Measurements from ENCODE around the gene TXNL4A.
"Not testable (repeated sequence)": the region's sequence is repeated elsewhere in the genome, so short reads cannot be mapped to it uniquely, and the experiment has no call there.

The TXNL4A gene

DNA sequence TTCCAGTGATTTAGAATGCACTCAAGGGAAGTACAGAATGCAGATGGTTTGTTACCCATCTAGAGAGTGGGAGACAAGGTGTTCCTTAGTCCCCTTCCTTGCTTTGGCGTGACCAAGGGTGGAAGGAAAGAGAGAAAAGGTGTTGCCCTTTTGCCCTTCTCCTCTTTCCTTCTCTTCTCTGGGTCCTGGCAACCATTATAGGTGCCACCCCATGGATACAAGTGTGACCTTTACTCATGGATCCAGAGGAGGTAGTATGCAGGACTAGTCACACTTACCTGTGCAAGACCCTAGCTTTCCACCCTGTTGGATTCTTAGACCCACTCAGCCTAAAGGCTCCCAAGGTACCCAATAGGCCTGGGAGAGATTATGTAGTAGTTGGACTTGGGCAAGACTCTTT is 34.2 kb upstream of the TXNL4A start:
- no peaks in the 10 kb centered on the region for H4K20me1 ChIP-seq (ENCODE audit: insufficient read depth, low read length)
- no peaks in the 10 kb centered on the region for H3K36me3 ChIP-seq (replicated peaks; ENCODE audit: insufficient read depth, low read length)
- no peaks in the 10 kb centered on the region for H3K9me3 ChIP-seq (replicated peaks; ENCODE audit: insufficient read depth, low read length)
- no peaks in the 10 kb centered on the region for H3F3A ChIP-seq (ENCODE audit: insufficient read depth, low read length)
- no peaks in the 10 kb centered on the region for H3K27me3 ChIP-seq (replicated peaks; ENCODE audit: insufficient read depth, low read length)
- H3K9ac ChIP-seq (ENCODE audit: low read length) = no peak overlapping the region
- H2AFZ ChIP-seq (ENCODE audit: low read length) = no peak overlapping the region
- H3K4me3 ChIP-seq (ENCODE audit: low read length) = no peak overlapping the region
- DNase-seq = peak; percentile 14
- H3K27ac ChIP-seq (ENCODE audit: low read length) = no peak overlapping the region
- no peaks in the 10 kb centered on the region for H3K79me2 ChIP-seq (ENCODE audit: low read length)
- no peaks in the 10 kb centered on the region for H3K9me2 ChIP-seq (replicated peaks; ENCODE audit: insufficient read depth, low read length)
- TF ChIP-seq EZH2 (optimal IDR thresholded peaks at IDR 0.05; ENCODE audit: low read depth, low read length) (no peak), EZH2phosphoT487 (IDR thresholded peaks at IDR 0.05; ENCODE audit: low read length) (no peak)
- TF ChIP-seq, protein P1, sequence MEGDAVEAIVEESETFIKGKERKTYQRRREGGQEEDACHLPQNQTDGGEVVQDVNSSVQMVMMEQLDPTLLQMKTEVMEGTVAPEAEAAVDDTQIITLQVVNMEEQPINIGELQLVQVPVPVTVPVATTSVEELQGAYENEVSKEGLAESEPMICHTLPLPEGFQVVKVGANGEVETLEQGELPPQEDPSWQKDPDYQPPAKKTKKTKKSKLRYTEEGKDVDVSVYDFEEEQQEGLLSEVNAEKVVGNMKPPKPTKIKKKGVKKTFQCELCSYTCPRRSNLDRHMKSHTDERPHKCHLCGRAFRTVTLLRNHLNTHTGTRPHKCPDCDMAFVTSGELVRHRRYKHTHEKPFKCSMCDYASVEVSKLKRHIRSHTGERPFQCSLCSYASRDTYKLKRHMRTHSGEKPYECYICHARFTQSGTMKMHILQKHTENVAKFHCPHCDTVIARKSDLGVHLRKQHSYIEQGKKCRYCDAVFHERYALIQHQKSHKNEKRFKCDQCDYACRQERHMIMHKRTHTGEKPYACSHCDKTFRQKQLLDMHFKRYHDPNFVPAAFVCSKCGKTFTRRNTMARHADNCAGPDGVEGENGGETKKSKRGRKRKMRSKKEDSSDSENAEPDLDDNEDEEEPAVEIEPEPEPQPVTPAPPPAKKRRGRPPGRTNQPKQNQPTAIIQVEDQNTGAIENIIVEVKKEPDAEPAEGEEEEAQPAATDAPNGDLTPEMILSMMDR (IDR thresholded peaks at IDR 0.05; ENCODE audit: low read length) = no peak
- H3K4me1 ChIP-seq (ENCODE audit: low read length) = no peaks in the 10 kb centered on the region
- H3K4me2 ChIP-seq (ENCODE audit: low read depth, low read length) = no peak overlapping the region

DNA sequence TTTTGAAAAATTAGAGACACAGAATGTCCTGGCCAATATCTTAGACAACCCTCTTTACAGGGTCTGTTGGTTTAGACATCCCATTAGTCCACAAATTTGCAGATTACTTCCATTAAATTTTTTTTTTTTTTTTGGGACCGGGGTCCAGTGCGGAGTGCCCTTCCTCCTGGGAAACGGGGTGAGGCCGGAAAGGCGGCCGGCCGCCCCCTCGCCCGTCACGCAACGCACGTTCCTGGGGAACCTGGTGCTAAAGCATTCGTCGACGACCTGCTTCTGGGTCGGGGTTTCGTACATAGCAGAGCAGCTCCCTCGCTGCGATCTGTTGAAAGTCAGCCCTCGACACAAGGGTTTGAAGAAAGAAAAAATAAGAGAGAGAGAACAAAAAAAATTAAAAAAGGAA is 24.4 kb upstream of the TXNL4A start:
- Histone ChIP-seq H3K36me3 (replicated peaks; ENCODE audit: insufficient read depth, low read length) (no peaks in the 10 kb centered on the region), H2AFZ (ENCODE audit: low read length) (no peak overlapping the region), H3K4me2 (ENCODE audit: low read depth, low read length) (no peak overlapping the region), H4K20me1 (ENCODE audit: insufficient read depth, low read length) (no peaks in the 10 kb centered on the region), H3K27ac (ENCODE audit: low read length) (no peak overlapping the region), H3K9me3 (replicated peaks; ENCODE audit: insufficient read depth, low read length) (no peaks in the 10 kb centered on the region), H3K4me1 (ENCODE audit: low read length) (no peaks in the 10 kb centered on the region), H3K79me2 (ENCODE audit: low read length) (no peaks in the 10 kb centered on the region), H3K9me2 (replicated peaks; ENCODE audit: insufficient read depth, low read length) (no peaks in the 10 kb centered on the region), H3F3A (ENCODE audit: insufficient read depth, low read length) (no peaks in the 10 kb centered on the region), H3K9ac (ENCODE audit: low read length) (no peak overlapping the region), H3K4me3 (ENCODE audit: low read length) (no peak overlapping the region), H3K27me3 (replicated peaks; ENCODE audit: insufficient read depth, low read length) (no peaks in the 10 kb centered on the region)
- DNase-seq = no peak
- TF ChIP-seq EZH2phosphoT487 (IDR thresholded peaks at IDR 0.05; ENCODE audit: low read length) (no peak), EZH2 (optimal IDR thresholded peaks at IDR 0.05; ENCODE audit: low read depth, low read length) (no peak)
- TF ChIP-seq, protein P1 (IDR thresholded peaks at IDR 0.05; ENCODE audit: low read length) = no peak

DNA sequence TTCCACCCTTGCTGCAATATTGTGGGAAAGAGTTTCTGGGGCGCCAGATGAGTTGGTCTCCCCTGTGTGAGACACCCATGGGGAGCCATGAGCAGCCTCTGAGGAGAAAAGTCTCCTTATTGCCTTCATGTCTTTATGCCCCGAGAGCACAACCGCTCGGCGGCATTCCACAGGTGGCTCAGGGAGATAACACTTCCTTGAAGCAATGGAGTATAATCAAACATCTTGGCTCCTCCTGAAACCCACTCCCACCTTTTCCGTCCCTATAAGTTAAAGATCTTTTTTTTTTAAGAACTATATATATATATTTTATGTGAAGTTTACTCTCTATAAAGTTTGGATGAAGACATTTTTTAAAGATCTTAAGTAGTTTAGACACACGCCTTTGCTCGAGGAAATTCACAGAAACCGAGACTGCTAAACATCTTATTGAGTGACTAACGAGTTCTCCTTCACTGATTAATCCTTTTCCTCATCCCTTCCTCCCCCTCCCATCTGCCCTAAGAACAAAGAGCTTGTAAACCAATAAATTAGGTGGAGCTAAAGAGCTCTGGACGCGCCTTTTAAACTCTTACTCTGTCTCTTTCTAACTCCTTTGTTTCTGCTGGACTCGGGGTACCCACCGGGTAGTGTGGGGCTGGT is 23.3 kb upstream of the TXNL4A start:
- not testable (repeated sequence) for H3K9ac ChIP-seq (ENCODE audit: low read length); H3F3A ChIP-seq (ENCODE audit: insufficient read depth, low read length); H3K4me1 ChIP-seq (ENCODE audit: low read length); H2AFZ ChIP-seq (ENCODE audit: low read length); H3K27ac ChIP-seq (ENCODE audit: low read length); H3K9me3 ChIP-seq (replicated peaks; ENCODE audit: insufficient read depth, low read length); H3K4me3 ChIP-seq (ENCODE audit: low read length); DNase-seq; H3K27me3 ChIP-seq (replicated peaks; ENCODE audit: insufficient read depth, low read length); H3K79me2 ChIP-seq (ENCODE audit: low read length); H3K4me2 ChIP-seq (ENCODE audit: low read depth, low read length); H3K9me2 ChIP-seq (replicated peaks; ENCODE audit: insufficient read depth, low read length); H4K20me1 ChIP-seq (ENCODE audit: insufficient read depth, low read length); H3K36me3 ChIP-seq (replicated peaks; ENCODE audit: insufficient read depth, low read length)

DNA sequence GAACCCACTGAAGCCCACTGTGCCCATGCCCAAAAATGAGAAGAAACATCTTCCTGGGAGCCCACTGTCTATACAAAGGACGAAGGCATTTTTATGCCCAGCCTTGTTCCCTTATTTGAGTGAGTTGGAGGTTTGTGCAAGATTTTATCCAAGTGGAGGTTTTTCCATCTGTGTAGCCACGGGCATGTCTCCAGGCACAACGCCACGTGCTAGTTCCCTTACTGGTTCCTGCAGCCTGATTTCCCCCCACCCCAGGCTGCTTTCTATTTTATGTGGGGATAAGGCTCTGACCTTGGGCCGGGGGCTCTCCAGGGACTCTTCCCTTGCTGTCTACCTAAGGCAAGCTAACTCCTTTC is 22.2 kb upstream of the TXNL4A start:
- TF ChIP-seq, protein P1 (IDR thresholded peaks at IDR 0.05; ENCODE audit: low read length) = no peak
- no peak for TF ChIP-seq EZH2phosphoT487 (IDR thresholded peaks at IDR 0.05; ENCODE audit: low read length)
- TF ChIP-seq EZH2 (optimal IDR thresholded peaks at IDR 0.05; ENCODE audit: low read depth, low read length) = no peak
- Histone ChIP-seq H4K20me1 (ENCODE audit: insufficient read depth, low read length) (no peaks in the 10 kb centered on the region), H3F3A (ENCODE audit: insufficient read depth, low read length) (no peaks in the 10 kb centered on the region), H2AFZ (ENCODE audit: low read length) (no peak overlapping the region), H3K4me3 (ENCODE audit: low read length) (no peak overlapping the region), H3K9me2 (replicated peaks; ENCODE audit: insufficient read depth, low read length) (no peaks in the 10 kb centered on the region), H3K27ac (ENCODE audit: low read length) (no peak overlapping the region), H3K4me2 (ENCODE audit: low read depth, low read length) (no peak overlapping the region), H3K9ac (ENCODE audit: low read length) (no peak overlapping the region), H3K79me2 (ENCODE audit: low read length) (no peaks in the 10 kb centered on the region), H3K4me1 (ENCODE audit: low read length) (no peaks in the 10 kb centered on the region), H3K27me3 (replicated peaks; ENCODE audit: insufficient read depth, low read length) (no peaks in the 10 kb centered on the region), H3K9me3 (replicated peaks; ENCODE audit: insufficient read depth, low read length) (no peaks in the 10 kb centered on the region), H3K36me3 (replicated peaks; ENCODE audit: insufficient read depth, low read length) (no peaks in the 10 kb centered on the region)
- no peak for DNase-seq
